ENCODE results near the gene LRRK2. TPM values are rescaled to one million over a fixed set of nuclear protein-coding genes. Genes with fewer than 3 reads are reported as not detected.

LRRK2 gene
- total and polyA plus RNA-seq, 2 experiments from 2014 or later: 0.24 TPM; not detected in 1

GRCh38 chr12:40261937-40262336 is 37.1 kb downstream of the LRRK2 start:
- no peak overlapping the region for H3K4me2 ChIP-seq
- H3K27ac Mint-ChIP-seq: no peak overlapping the region
- no peaks in the 10 kb centered on the region for H3K4me1 ChIP-seq (ENCODE audit: insufficient read depth)
- ATAC-seq (no peak), DNase-seq (ENCODE audit: low spot score) (no peak)
- no peak overlapping the region for H2AFZ ChIP-seq
- TF ChIP-seq JUNB (IDR thresholded peaks at IDR 0.05; ENCODE audit: unreplicated experiment) (no peak), EZH2 (IDR thresholded peaks at IDR 0.05; ENCODE audit: low read depth, unreplicated experiment) (no peak), NANOG (IDR thresholded peaks at IDR 0.05; ENCODE audit: borderline replicate concordance) (no peak), ZNF114 (CRISPR knock-in tag; IDR thresholded peaks at IDR 0.05) (no peak), CTCF (conservative IDR thresholded peaks at IDR 0.05; ENCODE audit: low read depth in 2 of 2) (no peak), EZH2phosphoT487 (IDR thresholded peaks at IDR 0.05; ENCODE audit: unreplicated experiment) (no peak), ZNF331 (CRISPR knock-in tag; IDR thresholded peaks at IDR 0.05; ENCODE audit: low read depth) (no peak), CREB1 (CRISPR knock-in tag; IDR thresholded peaks at IDR 0.05; ENCODE audit: low read depth) (no peak), POLR2AphosphoS5 (IDR thresholded peaks at IDR 0.05; ENCODE audit: low read depth) (no peak), REST (IDR thresholded peaks at IDR 0.05; ENCODE audit: unreplicated experiment) (no peak), STAT1 (IDR thresholded peaks at IDR 0.05; ENCODE audit: unreplicated experiment) (no peak)
- TF ChIP-seq, protein P1, sequence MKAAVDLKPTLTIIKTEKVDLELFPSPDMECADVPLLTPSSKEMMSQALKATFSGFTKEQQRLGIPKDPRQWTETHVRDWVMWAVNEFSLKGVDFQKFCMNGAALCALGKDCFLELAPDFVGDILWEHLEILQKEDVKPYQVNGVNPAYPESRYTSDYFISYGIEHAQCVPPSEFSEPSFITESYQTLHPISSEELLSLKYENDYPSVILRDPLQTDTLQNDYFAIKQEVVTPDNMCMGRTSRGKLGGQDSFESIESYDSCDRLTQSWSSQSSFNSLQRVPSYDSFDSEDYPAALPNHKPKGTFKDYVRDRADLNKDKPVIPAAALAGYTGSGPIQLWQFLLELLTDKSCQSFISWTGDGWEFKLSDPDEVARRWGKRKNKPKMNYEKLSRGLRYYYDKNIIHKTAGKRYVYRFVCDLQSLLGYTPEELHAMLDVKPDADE (IDR thresholded peaks at IDR 0.05): no peak
- TF ChIP-seq, protein P2, sequence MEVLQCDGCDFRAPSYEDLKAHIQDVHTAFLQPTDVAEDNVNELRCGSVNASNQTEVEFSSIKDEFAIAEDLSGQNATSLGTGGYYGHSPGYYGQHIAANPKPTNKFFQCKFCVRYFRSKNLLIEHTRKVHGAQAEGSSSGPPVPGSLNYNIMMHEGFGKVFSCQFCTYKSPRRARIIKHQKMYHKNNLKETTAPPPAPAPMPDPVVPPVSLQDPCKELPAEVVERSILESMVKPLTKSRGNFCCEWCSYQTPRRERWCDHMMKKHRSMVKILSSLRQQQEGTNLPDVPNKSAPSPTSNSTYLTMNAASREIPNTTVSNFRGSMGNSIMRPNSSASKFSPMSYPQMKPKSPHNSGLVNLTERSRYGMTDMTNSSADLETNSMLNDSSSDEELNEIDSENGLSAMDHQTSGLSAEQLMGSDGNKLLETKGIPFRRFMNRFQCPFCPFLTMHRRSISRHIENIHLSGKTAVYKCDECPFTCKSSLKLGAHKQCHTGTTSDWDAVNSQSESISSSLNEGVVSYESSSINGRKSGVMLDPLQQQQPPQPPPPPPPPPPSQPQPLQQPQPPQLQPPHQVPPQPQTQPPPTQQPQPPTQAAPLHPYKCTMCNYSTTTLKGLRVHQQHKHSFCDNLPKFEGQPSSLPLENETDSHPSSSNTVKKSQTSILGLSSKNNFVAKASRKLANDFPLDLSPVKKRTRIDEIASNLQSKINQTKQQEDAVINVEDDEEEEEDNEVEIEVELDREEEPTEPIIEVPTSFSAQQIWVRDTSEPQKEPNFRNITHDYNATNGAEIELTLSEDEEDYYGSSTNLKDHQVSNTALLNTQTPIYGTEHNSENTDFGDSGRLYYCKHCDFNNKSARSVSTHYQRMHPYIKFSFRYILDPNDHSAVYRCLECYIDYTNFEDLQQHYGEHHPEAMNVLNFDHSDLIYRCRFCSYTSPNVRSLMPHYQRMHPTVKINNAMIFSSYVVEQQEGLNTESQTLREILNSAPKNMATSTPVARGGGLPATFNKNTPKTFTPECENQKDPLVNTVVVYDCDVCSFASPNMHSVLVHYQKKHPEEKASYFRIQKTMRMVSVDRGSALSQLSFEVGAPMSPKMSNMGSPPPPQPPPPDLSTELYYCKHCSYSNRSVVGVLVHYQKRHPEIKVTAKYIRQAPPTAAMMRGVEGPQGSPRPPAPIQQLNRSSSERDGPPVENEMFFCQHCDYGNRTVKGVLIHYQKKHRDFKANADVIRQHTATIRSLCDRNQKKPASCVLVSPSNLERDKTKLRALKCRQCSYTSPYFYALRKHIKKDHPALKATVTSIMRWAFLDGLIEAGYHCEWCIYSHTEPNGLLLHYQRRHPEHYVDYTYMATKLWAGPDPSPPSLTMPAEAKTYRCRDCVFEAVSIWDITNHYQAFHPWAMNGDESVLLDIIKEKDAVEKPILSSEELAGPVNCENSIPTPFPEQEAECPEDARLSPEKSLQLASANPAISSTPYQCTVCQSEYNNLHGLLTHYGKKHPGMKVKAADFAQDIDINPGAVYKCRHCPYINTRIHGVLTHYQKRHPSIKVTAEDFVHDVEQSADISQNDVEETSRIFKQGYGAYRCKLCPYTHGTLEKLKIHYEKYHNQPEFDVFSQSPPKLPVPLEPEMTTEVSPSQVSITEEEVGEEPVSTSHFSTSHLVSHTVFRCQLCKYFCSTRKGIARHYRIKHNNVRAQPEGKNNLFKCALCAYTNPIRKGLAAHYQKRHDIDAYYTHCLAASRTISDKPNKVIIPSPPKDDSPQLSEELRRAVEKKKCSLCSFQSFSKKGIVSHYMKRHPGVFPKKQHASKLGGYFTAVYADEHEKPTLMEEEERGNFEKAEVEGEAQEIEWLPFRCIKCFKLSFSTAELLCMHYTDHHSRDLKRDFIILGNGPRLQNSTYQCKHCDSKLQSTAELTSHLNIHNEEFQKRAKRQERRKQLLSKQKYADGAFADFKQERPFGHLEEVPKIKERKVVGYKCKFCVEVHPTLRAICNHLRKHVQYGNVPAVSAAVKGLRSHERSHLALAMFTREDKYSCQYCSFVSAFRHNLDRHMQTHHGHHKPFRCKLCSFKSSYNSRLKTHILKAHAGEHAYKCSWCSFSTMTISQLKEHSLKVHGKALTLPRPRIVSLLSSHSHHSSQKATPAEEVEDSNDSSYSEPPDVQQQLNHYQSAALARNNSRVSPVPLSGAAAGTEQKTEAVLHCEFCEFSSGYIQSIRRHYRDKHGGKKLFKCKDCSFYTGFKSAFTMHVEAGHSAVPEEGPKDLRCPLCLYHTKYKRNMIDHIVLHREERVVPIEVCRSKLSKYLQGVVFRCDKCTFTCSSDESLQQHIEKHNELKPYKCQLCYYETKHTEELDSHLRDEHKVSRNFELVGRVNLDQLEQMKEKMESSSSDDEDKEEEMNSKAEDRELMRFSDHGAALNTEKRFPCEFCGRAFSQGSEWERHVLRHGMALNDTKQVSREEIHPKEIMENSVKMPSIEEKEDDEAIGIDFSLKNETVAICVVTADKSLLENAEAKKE (CRISPR knock-in tag; IDR thresholded peaks at IDR 0.05): no peak
- peaks cover 6% of the 10 kb centered on the region; the same call in 2 of the 3 replicates for H3K9me3 Mint-ChIP-seq
- H3K36me3 Mint-ChIP-seq (ENCODE audit: low read depth): peaks cover 7% of the 10 kb centered on the region; the same call in 2 of the 3 replicates
- H3K4me3 ChIP-seq: no peak overlapping the region
- H3F3A ChIP-seq (replicated peaks; ENCODE audit: low read depth): no peaks in the 10 kb centered on the region
- H3K4me3 Mint-ChIP-seq: no peak overlapping the region
- H3K9me2 ChIP-seq (ENCODE audit: insufficient read depth): no peaks in the 10 kb centered on the region
- H3K4me1 Mint-ChIP-seq: peaks cover 2% of the 10 kb centered on the region; the same call in 2 of the 3 replicates
- no peaks in the 10 kb centered on the region for H3K79me2 ChIP-seq (replicated peaks; ENCODE audit: insufficient read depth)
- H3K27me3 Mint-ChIP-seq (ENCODE audit: insufficient read depth, low read depth, poor library complexity): no peaks in the 10 kb centered on the region
- no peaks in the 10 kb centered on the region for H3K27me3 ChIP-seq (ENCODE audit: insufficient read depth)
- no peaks in the 10 kb centered on the region for H4K20me1 ChIP-seq (replicated peaks; ENCODE audit: insufficient read depth)
- no peak overlapping the region for H3K27ac ChIP-seq (ENCODE audit: low read depth)
- no peaks in the 10 kb centered on the region for H3K36me3 ChIP-seq (ENCODE audit: insufficient read depth)

Measured in GM23338 (cell line).